ENCODE results near the gene PHACTR3.

- TF ChIP-seq CTCF (IDR thresholded peaks at IDR 0.05; ENCODE audit: low read depth, low read length, poor library complexity, severe bottlenecking) = no peak
- no peak for TF ChIP-seq EZH2phosphoT487 (IDR thresholded peaks at IDR 0.05; ENCODE audit: borderline replicate concordance, low read length)
Observed at GRCh38 chr20:59836767-59837166, 232.4 kb downstream of the PHACTR3 start.
